RWPE1 (cell line): ENCODE measurements around the gene GPR176.

ENCODE experiments used
- CTCF ChIA-PET: fragments of 350-600 bp; sonication (Branson Sonifier 250); formaldehyde crosslinking; extraction: SDS; loops from one replicate; lab custom pipeline; 2021; lab: Yijun Ruan, JAX
- POLR2A ChIA-PET: fragments of 400-600 bp; formaldehyde crosslinking; extraction: SDS; loops from one replicate; lab custom pipeline; 2020; ENCODE audit warnings: antibody characterized with exemption; ENCODE audit not compliant: low non-redundant PET; lab: Yijun Ruan, JAX
- DNase-seq: peaks from one replicate; pipeline ENCODE4 v3.0.0; 2012; ENCODE audit warnings: low spot score
- H3K27ac ChIP-seq: fragments of 450-650 bp; 2 replicates; pipeline ENCODE4 v1.5.1; 2017
- CTCF ChIP-seq: fragments of 450-650 bp; conservative IDR thresholded peaks from 2 replicates; pipeline ENCODE4 v1.5.1; 2017; ENCODE audit warnings: low read depth, mild to moderate bottlenecking

GPR176 gene

GRCh38 chr15:39939487-39940452 lies 19.7 kb upstream of the GPR176 start:
- TF ChIP-seq CTCF: no peak
- POLR2A ChIA-PET: no interaction called here
- no peak for DNase-seq
- CTCF ChIA-PET: no interaction called here
- H3K27ac ChIP-seq: no peak overlapping the region

GRCh38 chr15:39937696-39938095 lies 17.6 kb upstream of the GPR176 start:
- DNase-seq: no peak
- CTCF ChIA-PET: interaction anchor here (0.7 kb wide), 1 partner anchor 34 kb away, joined by 6 read pairs; no protein-coding TSS in a partner anchor
- no peak for TF ChIP-seq CTCF
- POLR2A ChIA-PET: no interaction called here
- no peak overlapping the region for H3K27ac ChIP-seq

- CTCF ChIA-PET: no interaction called here
- TF ChIP-seq CTCF: no peak
- POLR2A ChIA-PET: no interaction called here
Observed at GRCh38 chr15:39936681-39937080, 16.6 kb upstream of the GPR176 start.

GRCh38 chr15:39936187-39936586 lies 16.1 kb upstream of the GPR176 start:
- ChIA-PET CTCF (no interaction called here), POLR2A (no interaction called here)
- DNase-seq: peak; percentile 69
- no peak for TF ChIP-seq CTCF
- peak overlapping the region; percentile 38 for H3K27ac ChIP-seq

More at GRCh38 chr15:39936681-39937080, 16.6 kb upstream of the GPR176 start:
- H3K27ac ChIP-seq: peak overlapping the region; percentile 38
- DNase-seq: no peak

GRCh38 chr15:39935241-39935640 lies 15.2 kb upstream of the GPR176 start:
- DNase-seq: no peak
- no peak for TF ChIP-seq CTCF
- no peak overlapping the region for H3K27ac ChIP-seq
- CTCF ChIA-PET: interaction anchor here (0.5 kb wide), 1 partner anchor 41 kb away, joined by 3 read pairs; no protein-coding TSS in a partner anchor
- POLR2A ChIA-PET: no interaction called here

- H3K27ac ChIP-seq: peak overlapping the region; percentile 99
- ChIA-PET CTCF (interaction anchor here (0.5 to 0.9 kb wide), 2 partner anchors 42 to 178 kb away, joined by 3 to 7 read pairs; no protein-coding TSS in a partner anchor), POLR2A (interaction anchor here (0.9 kb wide), 1 partner anchor 43 kb away, joined by 3 read pairs; no protein-coding TSS in a partner anchor)
- peak; percentile 20 for DNase-seq
- no peak for TF ChIP-seq CTCF
Observed at GRCh38 chr15:39934397-39935071, 14.5 kb upstream of the GPR176 start.
